RWPE2 (cell line): ENCODE data around the gene ACSBG1.

Experiments
- ATAC-seq: fragments of 200-7000 bp; cut with Tn5 transposase; 3 replicates; pipeline ENCODE4 v1.9.1; 2021; ENCODE audit warnings: low read depth
- DNase-seq: peaks from one replicate; pipeline ENCODE4 v3.0.0-alpha.2; 2020; ENCODE audit warnings: low spot score
- H3K27ac ChIP-seq: fragments of 450-650 bp; 2 replicates; pipeline ENCODE4 v1.5.1; 2017; ENCODE audit warnings: mild to moderate bottlenecking; ENCODE audit not compliant: poor library complexity, severe bottlenecking
- H3K27me3 ChIP-seq: fragments of 250-450 bp; sonication (Bioruptor Pico); 2 replicates; pipeline ENCODE4 v1.5.1; 2021; ENCODE audit warnings: mild to moderate bottlenecking, moderate library complexity; ENCODE audit not compliant: insufficient read depth, poor library complexity, severe bottlenecking
- H3K36me3 ChIP-seq: fragments of 250-450 bp; sonication (Bioruptor Pico); 2 replicates; pipeline ENCODE4 v1.5.1; 2020; ENCODE audit warnings: low read depth, mild to moderate bottlenecking, moderate library complexity
- H3K4me1 ChIP-seq: fragments of 250-450 bp; sonication (Bioruptor Pico); 2 replicates; pipeline ENCODE4 v1.5.1; 2021; ENCODE audit warnings: mild to moderate bottlenecking, moderate library complexity; ENCODE audit not compliant: insufficient read depth, poor library complexity, severe bottlenecking
- H3K4me3 ChIP-seq: fragments of 250-450 bp; sonication (Bioruptor Pico); 2 replicates; pipeline ENCODE4 v1.5.1; 2021; ENCODE audit warnings: mild to moderate bottlenecking, moderate library complexity; ENCODE audit not compliant: severe bottlenecking
- H3K9me3 ChIP-seq: fragments of 250-450 bp; sonication (Bioruptor Pico); 2 replicates; pipeline ENCODE4 v1.5.1; 2021; ENCODE audit warnings: mild to moderate bottlenecking, moderate library complexity; ENCODE audit not compliant: severe bottlenecking
- TF ChIP-seq, protein P1 (sequence below): fragments of 450-650 bp; IDR thresholded peaks from one replicate; pipeline ENCODE4 v1.5.1; 2017; ENCODE audit warnings: mild to moderate bottlenecking, moderate library complexity; ENCODE audit not compliant: poor library complexity, severe bottlenecking

The ACSBG1 gene

DNA sequence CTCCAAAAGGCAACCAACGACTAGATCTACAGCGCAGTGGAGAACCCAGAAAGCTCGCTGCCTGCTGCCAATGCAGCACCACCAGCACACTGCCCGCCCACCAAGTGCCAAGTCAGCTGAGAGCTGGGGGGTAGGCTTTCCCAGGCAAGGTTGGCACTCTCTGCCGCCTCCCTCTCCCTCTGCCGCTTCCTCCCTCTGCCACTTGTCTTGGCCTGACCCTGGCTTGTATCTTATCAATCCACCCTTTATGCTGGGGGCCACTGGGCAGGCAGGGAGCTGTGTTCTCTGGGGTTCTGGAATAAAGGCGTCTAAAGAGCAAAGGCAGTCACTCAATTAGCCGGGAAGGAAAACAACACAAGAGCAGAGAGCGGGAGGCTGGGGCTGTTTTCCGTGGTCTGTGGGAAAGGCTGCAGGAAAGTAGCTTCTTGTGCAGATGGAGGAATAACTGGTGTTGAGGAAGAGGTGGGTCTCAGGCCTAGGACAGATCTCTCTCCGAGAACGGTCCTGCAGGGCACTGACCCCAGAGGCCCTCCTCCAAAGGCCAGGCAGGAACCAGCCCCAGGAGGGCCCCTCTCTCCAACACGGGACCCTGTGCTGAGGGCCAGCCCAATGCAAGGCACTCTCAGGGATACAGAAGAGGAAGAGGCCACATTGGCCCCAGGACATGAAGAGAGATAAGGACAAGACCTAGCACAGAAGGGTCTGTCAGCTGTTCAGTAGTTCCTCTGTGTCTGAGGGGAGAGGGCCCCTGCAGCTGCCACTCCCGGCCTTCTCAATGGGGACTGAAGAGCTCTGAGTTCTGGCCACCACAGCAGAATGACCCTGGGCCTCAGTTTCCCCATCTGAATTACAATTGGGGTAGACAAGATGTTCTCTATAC is 30.8 kb downstream of the ACSBG1 start:
- Histone ChIP-seq H3K4me1 (no peaks in the 10 kb centered on the region), H3K27ac (no peak overlapping the region), H3K27me3 (no peaks in the 10 kb centered on the region), H3K4me3 (no peak overlapping the region), H3K36me3 (no peaks in the 10 kb centered on the region), H3K9me3 (no peaks in the 10 kb centered on the region)
- ATAC-seq (no peak), DNase-seq (peak; percentile 51)
- TF ChIP-seq, protein P1, sequence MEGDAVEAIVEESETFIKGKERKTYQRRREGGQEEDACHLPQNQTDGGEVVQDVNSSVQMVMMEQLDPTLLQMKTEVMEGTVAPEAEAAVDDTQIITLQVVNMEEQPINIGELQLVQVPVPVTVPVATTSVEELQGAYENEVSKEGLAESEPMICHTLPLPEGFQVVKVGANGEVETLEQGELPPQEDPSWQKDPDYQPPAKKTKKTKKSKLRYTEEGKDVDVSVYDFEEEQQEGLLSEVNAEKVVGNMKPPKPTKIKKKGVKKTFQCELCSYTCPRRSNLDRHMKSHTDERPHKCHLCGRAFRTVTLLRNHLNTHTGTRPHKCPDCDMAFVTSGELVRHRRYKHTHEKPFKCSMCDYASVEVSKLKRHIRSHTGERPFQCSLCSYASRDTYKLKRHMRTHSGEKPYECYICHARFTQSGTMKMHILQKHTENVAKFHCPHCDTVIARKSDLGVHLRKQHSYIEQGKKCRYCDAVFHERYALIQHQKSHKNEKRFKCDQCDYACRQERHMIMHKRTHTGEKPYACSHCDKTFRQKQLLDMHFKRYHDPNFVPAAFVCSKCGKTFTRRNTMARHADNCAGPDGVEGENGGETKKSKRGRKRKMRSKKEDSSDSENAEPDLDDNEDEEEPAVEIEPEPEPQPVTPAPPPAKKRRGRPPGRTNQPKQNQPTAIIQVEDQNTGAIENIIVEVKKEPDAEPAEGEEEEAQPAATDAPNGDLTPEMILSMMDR, result no peak

- H3K27ac ChIP-seq, result no peak overlapping the region
- TF ChIP-seq, protein P1, result no peak
- ATAC-seq (no peak), DNase-seq (peak; percentile 60)
- no peaks in the 10 kb centered on the region for H3K36me3 ChIP-seq
- H3K4me1 ChIP-seq, result no peaks in the 10 kb centered on the region
- H3K27me3 ChIP-seq, result no peaks in the 10 kb centered on the region
- H3K4me3 ChIP-seq, result no peak overlapping the region
- no peaks in the 10 kb centered on the region for H3K9me3 ChIP-seq
Observed at GRCh38 chr15:78201281-78202190, 32.8 kb downstream of the ACSBG1 start.

DNA sequence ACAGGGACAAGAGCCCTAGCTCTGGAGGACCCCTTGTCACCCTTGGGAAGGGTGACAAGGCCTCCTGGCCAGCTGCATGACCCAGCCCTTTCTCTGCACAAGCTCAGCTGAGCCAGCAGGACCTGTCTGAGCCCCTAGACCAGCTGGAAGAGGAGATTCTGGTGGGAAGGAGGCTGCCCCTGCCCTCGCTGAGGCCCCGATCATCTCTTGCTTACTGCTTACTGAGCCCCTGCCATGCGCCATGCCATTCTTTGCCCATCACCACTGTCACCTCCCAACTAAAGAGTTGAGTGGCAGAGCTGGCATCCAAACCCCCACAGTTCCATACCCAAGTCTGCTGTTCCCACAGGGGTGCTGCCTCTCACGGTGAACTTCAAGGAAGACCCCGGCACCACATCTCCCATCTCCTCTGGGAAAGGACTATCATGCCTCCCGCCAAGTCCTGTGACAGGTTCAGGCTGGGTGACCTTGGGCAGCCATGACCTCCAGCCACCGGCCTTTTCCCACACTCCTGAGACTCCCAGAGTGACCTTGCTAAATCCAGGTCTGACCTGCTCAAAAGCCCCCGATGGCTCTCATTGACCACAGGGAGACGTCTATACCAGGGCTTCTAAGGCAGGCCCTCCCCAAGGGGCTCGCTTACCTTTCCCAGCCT is 34.0 kb downstream of the ACSBG1 start:
- DNase-seq (peak; percentile 49), ATAC-seq (no peak)
- Histone ChIP-seq H3K27ac (no peak overlapping the region), H3K27me3 (no peaks in the 10 kb centered on the region), H3K36me3 (no peaks in the 10 kb centered on the region), H3K4me1 (no peaks in the 10 kb centered on the region), H3K4me3 (no peak overlapping the region), H3K9me3 (no peaks in the 10 kb centered on the region)
- TF ChIP-seq, protein P1, result no peak

DNA sequence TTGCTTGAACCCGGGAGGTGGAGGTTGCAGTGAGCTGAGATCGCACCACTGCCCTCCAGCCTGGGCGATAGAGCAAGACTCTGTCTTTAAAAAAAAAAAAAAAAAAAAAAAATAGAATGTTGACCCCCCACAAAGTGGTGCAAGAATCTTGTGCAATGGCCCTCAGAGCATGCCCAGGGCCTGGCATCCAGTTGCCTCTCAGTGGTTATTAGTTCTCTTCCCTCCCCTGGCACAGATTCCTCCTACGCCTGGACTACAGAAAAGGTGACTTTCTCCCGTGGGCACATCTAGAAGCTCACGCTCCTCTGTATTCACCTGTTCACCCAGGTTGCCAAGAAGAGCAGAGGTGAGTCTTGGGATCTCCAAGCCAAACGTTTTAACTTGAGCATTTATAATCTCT is 36.7 kb downstream of the ACSBG1 start:
- TF ChIP-seq, protein P1, result no peak
- no peaks in the 10 kb centered on the region for H3K4me1 ChIP-seq
- peak; percentile 16 for DNase-seq
- H3K27ac ChIP-seq, result no peak overlapping the region
- no peak overlapping the region for H3K4me3 ChIP-seq
- H3K36me3 ChIP-seq, result no peaks in the 10 kb centered on the region
- H3K9me3 ChIP-seq, result no peaks in the 10 kb centered on the region
- no peak for ATAC-seq
- H3K27me3 ChIP-seq, result no peaks in the 10 kb centered on the region
